Ishikawa (cell line): ENCODE data around the gene GDI2.

ENCODE experiments used
- CEBPB ChIP-seq: IDR thresholded peaks from 2 replicates; pipeline ENCODE4 v1.6.1; 2012
- CREB1 ChIP-seq: IDR thresholded peaks from 2 replicates; pipeline ENCODE4 v1.6.1; 2012; ENCODE audit warnings: low read depth
- EGR1 ChIP-seq: IDR thresholded peaks from 2 replicates; pipeline ENCODE4 v1.6.1; 2012
- EP300 ChIP-seq: IDR thresholded peaks from 2 replicates; pipeline ENCODE4 v1.6.1; 2012; ENCODE audit warnings: borderline replicate concordance
- FOXM1 ChIP-seq: IDR thresholded peaks from 2 replicates; pipeline ENCODE4 v1.6.1; 2012; ENCODE audit warnings: low read depth, borderline replicate concordance
- MAX ChIP-seq: IDR thresholded peaks from 2 replicates; pipeline ENCODE4 v1.6.1; 2012
- REST ChIP-seq: IDR thresholded peaks from 2 replicates; pipeline ENCODE4 v1.6.1; 2012; ENCODE audit warnings: low read depth, mild to moderate bottlenecking
- TAF1 ChIP-seq: IDR thresholded peaks from 2 replicates; pipeline ENCODE4 v1.6.1; 2012; ENCODE audit warnings: low read depth, mild to moderate bottlenecking
- TCF12 ChIP-seq: IDR thresholded peaks from 2 replicates; pipeline ENCODE4 v1.6.1; 2012; ENCODE audit warnings: low read depth
- USF1 ChIP-seq: IDR thresholded peaks from 2 replicates; pipeline ENCODE4 v1.6.1; 2012
- ZBTB7A ChIP-seq: IDR thresholded peaks from 2 replicates; pipeline ENCODE4 v1.6.1; 2012; ENCODE audit warnings: low read depth

GRCh38 chr10:5723692-5724091 is 89.5 kb downstream of the GDI2 start:
- TF ChIP-seq CEBPB (no peak), MAX (no peak), CREB1 (no peak), FOXM1 (no peak), EP300 (no peak), USF1 (no peak), EGR1 (no peak), ZBTB7A (no peak), REST (no peak), TAF1 (no peak), TCF12 (no peak)
